SK-N-SH treated with all-trans-retinoic acid at 6 μM for 48 hours (cell line): Measurements from ENCODE around the gene HPS3.

ENCODE experiments used
- ARNTL ChIP-seq: fragments of 450-650 bp; formaldehyde crosslinking; IDR thresholded peaks from 2 replicates; pipeline ENCODE4 v1.5.0; 2020; ENCODE audit warnings: low read depth, mild to moderate bottlenecking, moderate library complexity, borderline replicate concordance
- ESRRG ChIP-seq: fragments of 250-450 bp; sonication (Bioruptor Pico); IDR thresholded peaks from 2 replicates; pipeline ENCODE4 v1.6.1; 2021; ENCODE audit warnings: mild to moderate bottlenecking
- OSR1 ChIP-seq: fragments of 250-450 bp; sonication (Bioruptor Pico); IDR thresholded peaks from 2 replicates; pipeline ENCODE4 v1.8.0; 2022; ENCODE audit warnings: moderate library complexity, mild to moderate bottlenecking, inconsistent platforms
- ZFP3 ChIP-seq: fragments of 250-450 bp; sonication (Bioruptor Pico); IDR thresholded peaks from 2 replicates; pipeline ENCODE4 v1.5.0; 2020; ENCODE audit warnings: mild to moderate bottlenecking, moderate library complexity
- ZNF565 ChIP-seq: fragments of 450-650 bp; formaldehyde crosslinking; conservative IDR thresholded peaks from 2 replicates; pipeline ENCODE4 v1.5.0; 2020; ENCODE audit warnings: low read depth, mild to moderate bottlenecking, moderate library complexity
- ZNF8 ChIP-seq: fragments of 450-650 bp; formaldehyde crosslinking; IDR thresholded peaks from 2 replicates; pipeline ENCODE4 v1.5.0; 2020; ENCODE audit warnings: mild to moderate bottlenecking, moderate library complexity
- TF ChIP-seq, protein P1 (sequence below): fragments of 250-450 bp; sonication (Bioruptor Pico); IDR thresholded peaks from 2 replicates; pipeline ENCODE4 v1.8.0; 2021; ENCODE audit warnings: low read depth, mild to moderate bottlenecking, moderate library complexity, borderline replicate concordance
- TF ChIP-seq, protein P2 (sequence below): fragments of 250-450 bp; sonication (Bioruptor Pico); IDR thresholded peaks from 2 replicates; pipeline ENCODE4 v1.5.1; 2021; ENCODE audit warnings: mild to moderate bottlenecking, moderate library complexity

- TF ChIP-seq OSR1 (CRISPR knock-in tag) (no peak), ARNTL (CRISPR knock-in tag) (no peak), ZFP3 (CRISPR knock-in tag) (no peak), ESRRG (no peak), ZNF8 (CRISPR knock-in tag) (no peak), ZNF565 (CRISPR knock-in tag) (no peak)
- TF ChIP-seq, protein P1, sequence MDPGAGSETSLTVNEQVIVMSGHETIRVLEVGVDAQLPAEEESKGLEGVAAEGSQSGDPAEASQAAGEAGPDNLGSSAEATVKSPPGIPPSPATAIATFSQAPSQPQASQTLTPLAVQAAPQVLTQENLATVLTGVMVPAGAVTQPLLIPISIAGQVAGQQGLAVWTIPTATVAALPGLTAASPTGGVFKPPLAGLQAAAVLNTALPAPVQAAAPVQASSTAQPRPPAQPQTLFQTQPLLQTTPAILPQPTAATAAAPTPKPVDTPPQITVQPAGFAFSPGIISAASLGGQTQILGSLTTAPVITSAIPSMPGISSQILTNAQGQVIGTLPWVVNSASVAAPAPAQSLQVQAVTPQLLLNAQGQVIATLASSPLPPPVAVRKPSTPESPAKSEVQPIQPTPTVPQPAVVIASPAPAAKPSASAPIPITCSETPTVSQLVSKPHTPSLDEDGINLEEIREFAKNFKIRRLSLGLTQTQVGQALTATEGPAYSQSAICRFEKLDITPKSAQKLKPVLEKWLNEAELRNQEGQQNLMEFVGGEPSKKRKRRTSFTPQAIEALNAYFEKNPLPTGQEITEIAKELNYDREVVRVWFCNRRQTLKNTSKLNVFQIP (CRISPR knock-in tag): no peak
- TF ChIP-seq, protein P2, sequence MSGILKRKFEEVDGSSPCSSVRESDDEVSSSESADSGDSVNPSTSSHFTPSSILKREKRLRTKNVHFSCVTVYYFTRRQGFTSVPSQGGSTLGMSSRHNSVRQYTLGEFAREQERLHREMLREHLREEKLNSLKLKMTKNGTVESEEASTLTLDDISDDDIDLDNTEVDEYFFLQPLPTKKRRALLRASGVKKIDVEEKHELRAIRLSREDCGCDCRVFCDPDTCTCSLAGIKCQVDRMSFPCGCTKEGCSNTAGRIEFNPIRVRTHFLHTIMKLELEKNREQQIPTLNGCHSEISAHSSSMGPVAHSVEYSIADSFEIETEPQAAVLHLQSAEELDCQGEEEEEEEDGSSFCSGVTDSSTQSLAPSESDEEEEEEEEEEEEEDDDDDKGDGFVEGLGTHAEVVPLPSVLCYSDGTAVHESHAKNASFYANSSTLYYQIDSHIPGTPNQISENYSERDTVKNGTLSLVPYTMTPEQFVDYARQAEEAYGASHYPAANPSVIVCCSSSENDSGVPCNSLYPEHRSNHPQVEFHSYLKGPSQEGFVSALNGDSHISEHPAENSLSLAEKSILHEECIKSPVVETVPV (CRISPR knock-in tag): no peak
Observed at GRCh38 chr3:149095487-149095886, 34.0 kb upstream of the HPS3 start.
